ENCODE data around the gene RNASET2. TPM values are rescaled to one million over a fixed set of nuclear protein-coding genes. Genes with fewer than 3 reads are reported as not detected.

RNASET2 gene
- total RNA-seq, 2 donors from 2014 or later: 87.1 to 126 TPM

GRCh38 chr6:166988674-166989201 is 32.4 kb upstream of the RNASET2 start:
- TF ChIP-seq CTCF (IDR thresholded peaks at IDR 0.05): no peak
- intact Hi-C loops (cut with DNase I): no loop called here
- no peaks in the 10 kb centered on the region for H3K4me1 ChIP-seq
- DNase-seq: no peak
- H3K36me3 ChIP-seq: no peaks in the 10 kb centered on the region
- H3K4me3 ChIP-seq: no peak overlapping the region
- no peaks in the 10 kb centered on the region for H3K9me3 ChIP-seq
- no peaks in the 10 kb centered on the region for H3K27me3 ChIP-seq
- H3K27ac ChIP-seq: no peak overlapping the region
- H3K9ac ChIP-seq (ENCODE audit: low read depth in 2 of 2, low read length in 2 of 2): no peak overlapping the region

DNA sequence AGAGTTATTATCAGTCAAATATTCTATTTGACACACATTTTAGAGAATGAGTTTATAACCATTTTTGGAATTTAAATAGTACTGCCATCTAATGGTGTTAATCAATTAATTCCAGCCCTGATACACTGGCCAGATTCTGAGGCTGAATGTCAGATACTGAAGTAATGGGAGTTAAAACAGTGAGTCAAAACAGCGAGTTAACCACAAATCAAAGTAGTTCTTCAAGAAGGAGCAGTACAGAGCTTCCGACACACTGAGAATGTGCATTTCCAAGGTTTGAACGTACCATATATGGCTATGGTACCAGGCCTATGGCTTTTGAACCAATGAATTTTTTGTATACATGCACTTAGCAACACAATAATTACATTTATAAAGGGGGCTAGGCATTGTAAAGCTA is 31.6 kb upstream of the RNASET2 start:
- Histone ChIP-seq H3K27me3 (no peaks in the 10 kb centered on the region), H3K9me3 (no peaks in the 10 kb centered on the region), H3K9ac (ENCODE audit: low read depth in 2 of 2, low read length in 2 of 2) (no peak overlapping the region), H3K4me3 (no peak overlapping the region), H3K4me1 (no peaks in the 10 kb centered on the region), H3K36me3 (no peaks in the 10 kb centered on the region), H3K27ac (no peak overlapping the region)
- intact Hi-C loops (cut with DNase I): no loop called here
- DNase-seq: no peak
- no peak for TF ChIP-seq CTCF (IDR thresholded peaks at IDR 0.05)

- H3K4me3 ChIP-seq: no peak overlapping the region
- intact Hi-C loops (cut with DNase I): no loop called here
- DNase-seq: no peak
- no peaks in the 10 kb centered on the region for H3K27me3 ChIP-seq
- H3K9ac ChIP-seq (ENCODE audit: low read depth in 2 of 2, low read length in 2 of 2): no peak overlapping the region
- no peaks in the 10 kb centered on the region for H3K4me1 ChIP-seq
- no peaks in the 10 kb centered on the region for H3K9me3 ChIP-seq
- TF ChIP-seq CTCF (IDR thresholded peaks at IDR 0.05): no peak
- H3K36me3 ChIP-seq: no peaks in the 10 kb centered on the region
- H3K27ac ChIP-seq: no peak overlapping the region
Measured at GRCh38 chr6:166987448-166987847, 31.1 kb upstream of the RNASET2 start.

DNA sequence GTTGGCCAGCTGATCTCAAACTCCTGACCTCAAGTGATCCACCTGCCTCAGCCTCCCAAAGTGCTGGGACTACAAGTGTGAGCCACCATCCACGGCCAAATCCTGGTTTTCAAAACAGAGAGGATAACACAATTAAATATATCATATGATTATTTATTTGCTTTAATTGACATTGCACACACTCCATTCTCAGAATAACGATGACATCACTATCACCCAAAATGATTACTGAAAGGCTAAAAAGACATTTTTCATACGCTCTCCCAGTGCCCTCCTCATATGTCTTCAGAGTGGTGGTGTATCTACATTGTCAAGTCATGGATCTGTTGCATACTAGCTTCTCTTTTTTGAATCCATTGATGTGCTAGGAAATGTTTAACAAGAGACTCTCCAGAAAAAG is 24.4 kb upstream of the RNASET2 start:
- DNase-seq: no peak
- no peaks in the 10 kb centered on the region for H3K9me3 ChIP-seq
- H3K4me1 ChIP-seq: no peaks in the 10 kb centered on the region
- H3K27ac ChIP-seq: no peak overlapping the region
- H3K4me3 ChIP-seq: no peak overlapping the region
- H3K27me3 ChIP-seq: no peaks in the 10 kb centered on the region
- H3K36me3 ChIP-seq: no peaks in the 10 kb centered on the region
- intact Hi-C loops (cut with DNase I): no loop called here
- no peak for TF ChIP-seq CTCF (IDR thresholded peaks at IDR 0.05)
- H3K9ac ChIP-seq (ENCODE audit: low read depth in 2 of 2, low read length in 2 of 2): no peak overlapping the region

- H3K9ac ChIP-seq (ENCODE audit: low read depth in 2 of 2, low read length in 2 of 2): no peak overlapping the region
- no peak for TF ChIP-seq CTCF (IDR thresholded peaks at IDR 0.05)
- no peaks in the 10 kb centered on the region for H3K27me3 ChIP-seq
- H3K4me1 ChIP-seq: no peaks in the 10 kb centered on the region
- no peak for DNase-seq
- no peaks in the 10 kb centered on the region for H3K9me3 ChIP-seq
- no peaks in the 10 kb centered on the region for H3K36me3 ChIP-seq
- H3K27ac ChIP-seq: no peak overlapping the region
- H3K4me3 ChIP-seq: no peak overlapping the region
- intact Hi-C loops (cut with DNase I): no loop called here
Measured at GRCh38 chr6:166977621-166978525, 21.5 kb upstream of the RNASET2 start.
